Hippocampal formation (tissue), 2 donors: Measurements from ENCODE around the gene NAA60.
A peak's percentile ranks its signal among the peaks of the same experiment; 100 is the strongest.

Source experiments
- DNase-seq, 2 donors: peaks; one replicate each; lab custom pipeline; 2025; lab: John Stamatoyannopoulos, UW

The NAA60 gene

DNA sequence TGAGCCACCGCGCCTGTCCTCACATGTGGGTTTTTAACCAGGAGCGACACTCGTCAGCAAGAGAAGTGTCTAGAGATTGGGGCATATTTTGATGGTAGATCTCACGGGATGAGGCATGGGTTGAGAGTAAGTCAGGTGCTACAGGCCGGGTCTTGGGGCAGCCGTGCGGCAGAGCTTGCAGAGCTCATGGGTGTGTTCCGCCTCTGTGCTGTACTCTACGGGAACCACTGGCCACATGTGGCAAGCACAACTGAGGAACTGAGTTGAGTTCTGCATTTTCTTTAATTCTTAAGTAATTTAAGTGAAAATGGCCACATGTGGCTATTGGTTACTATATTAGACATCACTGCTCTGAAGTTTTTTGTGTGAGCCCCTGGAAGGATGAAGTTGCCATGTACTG is 66.9 kb downstream of the NAA60 start:
- DNase-seq: no peak

DNA sequence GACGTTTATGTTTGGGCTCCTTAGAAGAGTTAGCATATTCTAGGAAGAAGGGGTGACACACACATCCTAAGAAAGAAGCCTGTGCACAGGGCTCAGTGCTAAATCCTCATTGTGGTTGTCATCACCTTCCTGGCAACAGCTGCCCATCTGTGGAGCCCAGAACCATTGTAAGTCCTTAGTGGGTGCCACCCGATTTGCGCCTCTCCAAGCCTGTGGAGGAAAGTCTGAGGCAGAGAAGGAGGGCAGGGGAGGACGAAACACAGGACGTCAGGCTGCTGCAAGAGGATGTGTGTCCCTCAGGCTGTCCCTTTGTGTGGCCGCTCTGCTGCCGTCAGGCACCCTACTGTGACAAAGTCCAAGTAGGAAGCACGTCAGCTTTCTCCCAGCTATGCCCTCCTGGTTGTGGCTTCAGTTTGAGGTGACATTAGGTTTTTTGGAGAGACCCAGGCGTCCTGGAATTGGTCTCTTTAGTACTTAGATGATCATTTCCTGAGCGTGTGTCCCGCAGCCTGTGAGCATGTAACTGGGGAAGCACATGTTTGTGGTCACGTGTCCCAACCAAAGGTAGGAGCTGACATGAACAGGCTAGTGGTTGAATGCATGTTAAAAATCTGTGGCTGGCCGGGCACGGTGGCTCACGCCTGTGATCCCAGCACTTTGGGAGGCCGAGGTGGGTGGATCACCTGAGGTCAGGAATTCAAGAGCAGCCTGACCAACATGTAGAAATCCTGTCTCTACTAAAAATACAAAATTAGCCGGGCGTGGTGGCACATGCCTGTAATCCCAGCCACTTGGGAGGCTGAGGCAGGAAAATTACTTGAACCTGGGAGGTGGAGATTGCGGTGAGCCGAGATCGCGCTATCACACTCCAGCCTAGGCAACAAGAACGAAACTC is 68.1 kb downstream of the NAA60 start:
- DNase-seq: no peak

DNA sequence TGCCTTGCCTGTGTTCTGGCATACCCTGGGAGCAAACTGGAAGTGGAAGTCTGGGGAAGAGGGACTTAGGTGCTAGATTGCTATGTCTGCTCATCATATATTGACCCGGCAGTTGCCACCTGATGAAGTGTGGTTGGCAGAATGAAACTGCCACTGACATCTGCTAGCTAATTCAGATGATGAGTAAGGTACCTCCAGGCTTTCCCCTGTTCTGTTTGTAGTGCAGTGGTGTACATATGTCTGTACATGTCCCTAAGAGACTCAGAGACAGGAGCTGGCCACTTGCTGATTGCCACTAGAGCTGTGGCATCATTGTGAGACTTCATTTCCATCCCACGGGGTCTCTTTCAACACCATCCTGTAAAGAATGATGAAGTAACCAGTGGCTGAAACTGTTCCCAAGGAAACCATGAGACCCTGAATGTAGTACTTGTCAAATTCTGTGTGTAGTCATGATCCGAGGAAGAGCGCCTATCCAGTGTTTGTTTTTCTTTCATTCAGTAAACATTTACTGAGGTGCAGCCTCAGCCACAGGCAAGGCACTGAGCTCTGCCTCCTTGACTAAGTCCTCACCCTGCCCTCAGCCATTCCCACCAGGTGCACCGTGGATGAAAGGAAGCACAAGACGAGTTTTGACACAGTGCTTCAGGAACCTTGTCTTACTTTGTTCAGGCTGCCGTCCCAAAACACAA is 70.6 kb downstream of the NAA60 start:
- no peak for DNase-seq

DNA sequence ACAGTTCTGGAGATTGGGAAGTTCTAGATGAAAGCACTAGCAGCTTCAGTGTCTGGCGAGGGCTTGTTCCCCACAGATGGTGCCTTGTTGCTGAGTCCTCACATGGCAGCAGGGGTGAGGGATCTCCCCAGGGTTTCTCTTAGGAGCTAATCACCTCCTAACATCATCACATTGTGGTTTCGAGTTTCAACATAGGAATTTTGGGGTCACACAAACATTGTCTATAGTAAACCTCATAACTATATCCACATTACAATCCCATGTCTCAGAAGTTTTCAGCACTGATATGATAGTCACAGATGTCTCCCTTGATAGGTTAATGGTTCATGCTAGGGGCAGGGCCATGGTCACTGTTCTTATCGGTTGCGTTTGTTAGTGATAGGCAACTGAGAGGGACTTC is 71.1 kb downstream of the NAA60 start:
- no peak for DNase-seq

DNA sequence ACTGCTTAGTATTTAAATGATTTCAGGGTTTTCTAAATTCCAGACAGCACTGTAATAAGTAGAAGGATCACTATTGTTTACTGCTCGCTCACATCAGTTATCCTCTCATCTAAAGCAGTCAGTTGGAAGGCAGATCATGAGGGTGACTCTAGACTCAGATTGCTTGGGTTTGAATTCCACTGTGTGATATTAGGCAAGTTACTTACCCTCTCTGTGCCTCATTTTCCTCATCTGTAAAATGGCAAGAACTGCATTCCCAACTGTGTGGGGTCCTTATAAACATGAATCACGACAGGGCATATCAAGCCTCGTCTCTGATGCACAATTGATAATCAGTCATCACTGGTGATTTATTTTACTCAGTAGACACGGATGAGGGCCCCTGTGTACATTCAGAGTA is 72.4 kb downstream of the NAA60 start:
- no peak for DNase-seq

- DNase-seq: no peak
Observed at GRCh38 chr16:3518292-3518985, 75.0 kb downstream of the NAA60 start.

- DNase-seq: no peak
Observed at GRCh38 chr16:3518986-3519348, 75.5 kb downstream of the NAA60 start.

- DNase-seq: no peak
Observed at GRCh38 chr16:3519581-3519980, 76.1 kb downstream of the NAA60 start.

GRCh38 chr16:3520413-3520812 is 76.9 kb downstream of the NAA60 start:
- DNase-seq: no peak

DNA sequence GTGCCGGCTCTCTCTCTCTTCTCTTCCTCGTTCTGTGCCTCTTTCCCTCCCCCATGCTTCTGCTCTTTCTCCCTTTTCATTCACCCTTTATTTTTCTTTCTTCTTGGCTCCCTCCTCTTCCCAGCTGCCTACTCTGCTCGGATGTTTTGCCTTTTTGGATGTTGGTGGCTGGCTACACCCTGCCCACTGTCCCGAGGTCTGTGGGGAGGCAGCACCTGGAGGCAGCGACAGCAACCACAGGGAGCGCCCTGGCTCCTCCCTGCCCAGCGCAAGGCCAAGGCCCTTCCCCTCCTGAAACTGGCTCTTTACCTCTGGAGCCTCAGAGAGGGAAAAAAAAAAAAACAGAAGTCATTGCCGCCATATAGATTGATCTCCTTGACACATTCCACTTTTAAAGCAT is 77.4 kb downstream of the NAA60 start:
- DNase-seq: no peak

- DNase-seq: no peak
Observed at GRCh38 chr16:3523281-3523680, 79.8 kb downstream of the NAA60 start.

GRCh38 chr16:3525951-3526350 is 82.5 kb downstream of the NAA60 start:
- DNase-seq: no peak

DNA sequence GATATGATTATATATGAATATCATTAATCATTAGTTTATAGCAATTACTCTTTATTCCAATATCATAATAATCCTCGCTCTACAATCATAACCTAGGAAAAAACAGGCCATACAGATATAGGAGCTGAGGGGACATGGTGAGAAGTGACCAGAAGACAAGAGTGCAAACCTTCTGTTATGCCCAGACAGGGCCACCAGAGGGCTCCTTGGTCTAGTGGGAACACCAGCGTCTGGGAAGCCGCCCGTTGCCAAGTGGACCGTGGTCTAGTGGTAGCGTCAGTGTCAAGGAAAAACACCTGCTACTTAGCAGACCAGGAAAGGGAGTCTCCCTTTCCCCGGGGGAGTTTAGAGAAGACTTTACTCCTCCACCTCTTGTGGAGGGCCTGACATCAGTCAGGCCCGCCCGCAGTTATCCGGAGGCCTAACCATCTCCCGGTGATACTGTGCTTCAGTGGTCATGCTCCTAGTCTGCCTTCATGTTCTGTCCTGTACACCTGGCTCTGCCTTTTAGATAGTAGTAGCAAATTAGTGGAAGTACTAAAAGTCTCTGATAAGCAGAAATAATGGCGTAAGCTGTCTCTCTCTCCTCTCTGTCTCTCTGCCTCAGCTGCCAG is 83.8 kb downstream of the NAA60 start:
- DNase-seq: peak in 1 of 2 donors; percentile 39

GRCh38 chr16:3528406-3528805 is 84.9 kb downstream of the NAA60 start:
- no peak for DNase-seq

DNA sequence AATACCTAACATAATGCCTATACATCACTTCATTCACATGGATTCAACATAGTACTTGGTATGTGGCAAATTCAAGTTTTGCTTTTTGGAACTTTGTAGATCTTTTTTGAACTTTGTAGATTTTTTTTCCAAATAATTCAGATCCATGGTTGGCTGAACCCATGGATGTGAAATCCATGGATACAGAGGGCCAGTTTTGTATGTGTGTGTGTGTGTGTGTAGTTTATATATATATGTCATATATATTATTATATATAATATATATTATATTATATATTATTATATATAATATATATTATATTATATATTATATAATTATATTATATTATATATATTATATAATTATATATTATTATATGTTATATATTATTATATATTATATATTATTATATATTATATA is 85.7 kb downstream of the NAA60 start:
- no peak for DNase-seq

DNA sequence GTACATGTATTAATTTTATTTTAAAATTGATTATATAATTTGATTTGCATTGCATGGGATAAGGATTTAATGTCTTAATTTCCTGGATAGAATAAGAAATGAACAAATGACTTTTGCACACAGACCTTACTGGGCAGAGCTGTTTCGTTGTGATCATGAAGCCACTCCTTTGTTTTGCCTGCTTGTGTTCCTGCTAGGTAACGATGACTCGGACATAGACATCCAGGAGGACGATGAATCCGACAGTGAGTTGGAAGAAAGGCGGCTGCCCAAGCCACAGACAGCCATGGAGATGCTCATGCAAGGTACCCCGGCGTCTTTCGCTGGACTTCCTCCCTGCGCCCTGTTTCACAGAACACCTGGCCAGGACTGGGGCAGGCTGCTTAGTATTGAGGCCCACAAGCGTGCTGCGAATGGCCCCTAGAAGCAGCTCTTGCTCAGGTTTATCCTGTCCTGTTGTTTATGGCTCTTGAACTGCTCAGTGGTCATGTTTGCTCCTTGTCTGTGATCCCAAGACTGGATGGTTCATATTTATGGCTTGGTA is 87.0 kb downstream of the NAA60 start:
- no peak for DNase-seq

DNA sequence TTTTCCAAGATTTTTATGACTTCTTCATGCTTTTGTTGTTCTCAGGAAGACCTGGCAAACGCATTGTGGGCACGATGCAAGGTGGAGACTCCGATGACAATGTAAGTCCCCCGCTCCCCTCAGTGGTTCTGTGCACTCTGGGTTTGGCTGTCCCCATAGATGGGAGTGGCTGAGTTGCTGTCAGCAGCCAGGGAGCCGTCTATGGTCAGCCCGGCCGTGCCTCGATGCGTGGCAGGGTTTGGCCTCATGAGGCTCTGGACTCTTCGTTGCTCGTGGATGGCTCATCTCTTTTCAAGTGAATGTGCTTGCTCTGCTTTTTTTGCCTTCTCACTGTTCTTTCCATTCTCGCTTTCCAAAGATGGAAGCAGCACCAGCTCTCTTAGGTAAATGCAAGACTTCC is 89.3 kb downstream of the NAA60 start:
- DNase-seq: no peak

DNA sequence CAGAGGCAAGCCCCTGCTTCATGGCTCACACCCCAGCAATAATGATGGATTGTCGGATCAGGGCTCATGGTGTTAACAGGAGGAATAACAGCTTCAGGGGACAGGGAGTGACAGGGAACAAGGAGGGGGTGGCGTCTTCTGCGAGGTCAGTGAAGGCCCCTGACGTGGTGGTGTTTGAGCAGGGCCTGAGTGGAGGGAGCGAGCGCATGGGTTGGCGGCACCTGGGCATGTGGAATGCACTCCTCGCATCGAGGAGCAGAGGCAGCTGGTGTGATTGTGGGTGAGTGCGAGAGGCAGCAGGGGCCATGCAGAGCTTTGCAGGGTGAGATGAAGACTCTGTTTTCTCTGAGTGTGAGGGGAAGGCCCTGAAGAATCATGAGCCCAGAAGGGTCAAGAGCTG is 90.6 kb downstream of the NAA60 start:
- no peak for DNase-seq

- no peak for DNase-seq
Observed at GRCh38 chr16:3536271-3536731, 92.8 kb downstream of the NAA60 start.
